CD4-positive, alpha-beta memory T cell (primary cell): Measurements from ENCODE around the gene SKIL. TPM values are rescaled to one million over a fixed set of nuclear protein-coding genes. Genes with fewer than 3 reads are reported as not detected.
A peak's percentile ranks its signal among the peaks of the same experiment; 100 is the strongest.

Experiments used
- CTCF ChIA-PET: fragments of 350-600 bp; sonication (Branson Sonifier 250); formaldehyde crosslinking; loops from one replicate; lab custom pipeline; 2021; ENCODE audit warnings: inconsistent platforms; ENCODE audit not compliant: partially characterized antibody; lab: Charles Lee
- POLR2A ChIA-PET: fragments of 350-600 bp; sonication (Branson Sonifier 250); formaldehyde crosslinking; loops from one replicate; lab custom pipeline; 2021; ENCODE audit not compliant: partially characterized antibody; lab: Charles Lee
- DNase-seq, 5 donors: peaks; one replicate each; pipeline versions ENCODE4 v3.0.0 to v3.0.0-alpha.2; 2020 to 2022; ENCODE audit warnings: mixed read lengths in 1 of 5
- H3K27ac ChIP-seq: one replicate; pipeline ENCODE4 v1.7.0; 2013; ENCODE audit warnings: low read depth, low read length
- H3K27me3 ChIP-seq: 2 replicates; pipeline ENCODE4 v1.7.0; 2013; ENCODE audit warnings: mild to moderate bottlenecking, low read length, moderate library complexity; ENCODE audit not compliant: insufficient read depth
- H3K36me3 ChIP-seq: 2 replicates; pipeline ENCODE4 v1.7.0; 2013; ENCODE audit warnings: mild to moderate bottlenecking, low read length, moderate library complexity; ENCODE audit not compliant: insufficient read depth
- H3K4me1 ChIP-seq: 2 replicates; pipeline ENCODE4 v1.7.0; 2013; ENCODE audit warnings: mild to moderate bottlenecking, low read length, moderate library complexity; ENCODE audit not compliant: insufficient read depth
- H3K4me3 ChIP-seq, 2 donors: one replicate each; pipeline ENCODE4 v1.7.0; 2013; ENCODE audit warnings: low read length in 2 of 2, mild to moderate bottlenecking in 1 of 2
- H3K9me3 ChIP-seq, 2 donors: one replicate each; pipeline ENCODE4 v1.7.0; 2013; ENCODE audit warnings: low read length in 2 of 2, control low read depth in 1 of 2; ENCODE audit not compliant: control insufficient read depth in 1 of 2
- H3K27ac Mint-ChIP-seq, 7 donors: one replicate each; pipeline ENCODE4 v1.8.0; 2020 to 2021; ENCODE audit warnings: mixed read lengths in 7 of 7, mild to moderate bottlenecking in 6 of 7, inconsistent platforms in 3 of 7, moderate library complexity in 3 of 7
- H3K27me3 Mint-ChIP-seq, 2 donors: one replicate each; pipeline ENCODE4 v1.8.0; 2020 to 2021; ENCODE audit warnings: mixed read lengths in 2 of 2
- H3K36me3 Mint-ChIP-seq, 2 donors: one replicate each; pipeline ENCODE4 v1.8.0; 2020 to 2021; ENCODE audit warnings: mixed read lengths in 2 of 2, inconsistent platforms in 1 of 2, mild to moderate bottlenecking in 1 of 2
- H3K4me1 Mint-ChIP-seq, 4 donors: one replicate each; pipeline ENCODE4 v1.8.0; 2020 to 2021; ENCODE audit warnings: mixed read lengths in 4 of 4, mild to moderate bottlenecking in 1 of 4
- H3K4me3 Mint-ChIP-seq, 8 donors: one replicate each; pipeline ENCODE4 v1.8.0; 2020 to 2021; ENCODE audit warnings: mixed read lengths in 8 of 8, mild to moderate bottlenecking in 7 of 8, moderate library complexity in 6 of 8, inconsistent platforms in 3 of 8
- H3K9me3 Mint-ChIP-seq, 8 donors: one replicate each; pipeline ENCODE4 v1.8.0; 2020 to 2021; ENCODE audit warnings: mixed read lengths in 8 of 8, mild to moderate bottlenecking in 5 of 8, inconsistent platforms in 3 of 8, moderate library complexity in 1 of 8
- intact Hi-C: fragments of 100-400 bp; cut with micrococcal nuclease; formaldehyde crosslinking; loops from one replicate; pipeline ENCODE4 v1.15.1; 2023
- polyA plus RNA-seq, 2 donors: library from polyadenylated mRNA; unstranded; fragments of 300-500 nt; fragmentation: Illumina TruSeq; gene quantifications; one replicate each; pipeline ENCODE4 v1.2.3, GENCODE V29; 2021
- total RNA-seq, 2 experiments: library from RNA; stranded (reverse); gene quantifications; one replicate each; pipeline ENCODE4 v1.2.3, GENCODE V29; 2021

The SKIL gene
- total and polyA plus RNA-seq, 4 experiments from 2014 or later = 2.5 to 60.4 (median 31.8) TPM

DNA sequence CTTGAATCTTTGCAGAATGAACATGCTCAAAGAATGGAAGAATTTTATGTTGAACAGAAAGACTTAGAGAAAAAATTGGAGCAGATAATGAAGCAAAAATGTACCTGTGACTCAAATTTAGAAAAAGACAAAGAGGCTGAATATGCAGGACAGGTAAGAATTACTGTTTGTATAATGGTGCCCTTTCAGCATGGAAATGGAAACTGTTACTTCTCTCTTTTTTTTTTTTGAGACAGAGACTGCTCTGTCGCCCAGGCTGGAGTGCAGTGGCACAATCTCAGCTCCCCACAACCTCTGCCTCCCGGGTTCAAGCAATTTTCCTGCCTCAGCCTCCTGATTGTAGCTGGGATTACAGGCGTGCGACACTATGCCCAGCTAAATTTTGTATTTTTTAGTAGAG lies 33.6 kb downstream of the SKIL start:
- H3K27me3 Mint-ChIP-seq = no peaks in the 10 kb centered on the region
- no peaks in the 10 kb centered on the region for H3K9me3 ChIP-seq
- no peak overlapping the region for H3K4me3 ChIP-seq
- DNase-seq = no peak
- H3K4me1 Mint-ChIP-seq = peaks cover 0 to 3% (median 0%) of the 10 kb centered on the region in 4 donors
- CTCF ChIA-PET = interaction anchor here (0.5 to 2.8 kb wide), 4 partner anchors 20 to 421 kb away, joined by 3 to 10 read pairs (median 4); no protein-coding TSS in a partner anchor
- intact Hi-C loops = no loop called here
- no peaks in the 10 kb centered on the region for H3K27me3 ChIP-seq
- H3K4me3 Mint-ChIP-seq = no peak overlapping the region
- no peaks in the 10 kb centered on the region for H3K4me1 ChIP-seq
- no peak overlapping the region for H3K27ac ChIP-seq
- POLR2A ChIA-PET = no interaction called here
- no peaks in the 10 kb centered on the region for H3K36me3 ChIP-seq
- H3K36me3 Mint-ChIP-seq = peaks cover 27 to 34% of the 10 kb centered on the region in 2 donors
- H3K9me3 Mint-ChIP-seq = peaks cover 0 to 4% (median 0%) of the 10 kb centered on the region in 8 donors
- H3K27ac Mint-ChIP-seq = no peak overlapping the region

GRCh38 chr3:170397685-170398084 lies 40.2 kb downstream of the SKIL start:
- H3K27me3 Mint-ChIP-seq = no peaks in the 10 kb centered on the region
- no peak overlapping the region for H3K4me3 Mint-ChIP-seq
- no peaks in the 10 kb centered on the region for H3K9me3 ChIP-seq
- CTCF ChIA-PET = interaction anchor here (0.5 to 2.6 kb wide), 3 partner anchors 9 to 16 kb away, joined by 3 to 13 read pairs (median 3); no protein-coding TSS in a partner anchor
- no peak overlapping the region for H3K4me3 ChIP-seq
- no peaks in the 10 kb centered on the region for H3K4me1 ChIP-seq
- no peak overlapping the region for H3K27ac Mint-ChIP-seq
- no peaks in the 10 kb centered on the region for H3K27me3 ChIP-seq
- H3K4me1 Mint-ChIP-seq = no peaks in the 10 kb centered on the region
- no peak overlapping the region for H3K27ac ChIP-seq
- DNase-seq = no peak
- peaks cover 0 to 3% (median 0%) of the 10 kb centered on the region in 8 donors for H3K9me3 Mint-ChIP-seq
- H3K36me3 ChIP-seq = no peaks in the 10 kb centered on the region
- POLR2A ChIA-PET = interaction anchor here (0.9 kb wide), 1 partner anchor 73 kb away, joined by 3 read pairs; no protein-coding TSS in a partner anchor
- intact Hi-C loops = no loop called here
- H3K36me3 Mint-ChIP-seq = peaks cover 5 to 9% of the 10 kb centered on the region in 2 donors

- Histone ChIP-seq H3K4me3 (no peak overlapping the region), H3K36me3 (no peaks in the 10 kb centered on the region), H3K9me3 (no peaks in the 10 kb centered on the region), H3K27ac (no peak overlapping the region), H3K27me3 (no peaks in the 10 kb centered on the region), H3K4me1 (no peaks in the 10 kb centered on the region)
- H3K27me3 Mint-ChIP-seq = no peaks in the 10 kb centered on the region
- H3K9me3 Mint-ChIP-seq = peaks cover 0 to 5% (median 0%) of the 10 kb centered on the region in 8 donors
- no peaks in the 10 kb centered on the region for H3K4me1 Mint-ChIP-seq
- ChIA-PET POLR2A (no interaction called here), CTCF (interaction anchor here (1.0 kb wide), 1 partner anchor 9 kb away, joined by 3 read pairs; no protein-coding TSS in a partner anchor)
- no peak overlapping the region for H3K27ac Mint-ChIP-seq
- no peak overlapping the region for H3K4me3 Mint-ChIP-seq
- no peak for DNase-seq
- no peaks in the 10 kb centered on the region for H3K36me3 Mint-ChIP-seq
- intact Hi-C loops = no loop called here
Observed at GRCh38 chr3:170405101-170405500, 47.6 kb downstream of the SKIL start.

GRCh38 chr3:170410428-170411029 lies 53.0 kb downstream of the SKIL start:
- POLR2A ChIA-PET = interaction anchor here (1.1 to 1.4 kb wide), 2 partner anchors 53 to 229 kb away, joined by 3 to 4 read pairs; partner anchors contain the start of gene SKIL
- H3K4me3 ChIP-seq = no peak overlapping the region

GRCh38 chr3:170413291-170413690 lies 55.8 kb downstream of the SKIL start:
- POLR2A ChIA-PET = no interaction called here
- no peak overlapping the region for H3K4me3 Mint-ChIP-seq
- Histone ChIP-seq H3K4me3 (no peak overlapping the region), H3K9me3 (no peaks in the 10 kb centered on the region), H3K4me1 (peaks cover 1% of the 10 kb centered on the region), H3K27me3 (no peaks in the 10 kb centered on the region), H3K27ac (no peak overlapping the region), H3K36me3 (no peaks in the 10 kb centered on the region)
- peaks cover 2 to 4% (median 3%) of the 10 kb centered on the region in 4 donors for H3K4me1 Mint-ChIP-seq
- H3K27me3 Mint-ChIP-seq = peaks cover 16 to 17% of the 10 kb centered on the region in 2 donors
- DNase-seq = no peak
- no peaks in the 10 kb centered on the region for H3K36me3 Mint-ChIP-seq
- CTCF ChIA-PET = interaction anchor here (0.8 to 7.6 kb wide), 20 partner anchors 8 to 1359 kb away, joined by 3 to 97 read pairs (median 5); no protein-coding TSS in a partner anchor
- H3K27ac Mint-ChIP-seq = no peak overlapping the region
- intact Hi-C loops = loop anchor here (5.0 kb wide), 2 partner anchors 56 to 1359 kb away; partner anchors contain the start of gene SKIL
- no peaks in the 10 kb centered on the region for H3K9me3 Mint-ChIP-seq

More at GRCh38 chr3:170410428-170411029, 53.0 kb downstream of the SKIL start:
- Mint-ChIP-seq H3K9me3 (peaks cover 0 to 2% (median 0%) of the 10 kb centered on the region in 8 donors), H3K4me3 (no peak overlapping the region), H3K4me1 (peaks cover 0 to 2% (median 0%) of the 10 kb centered on the region in 4 donors), H3K36me3 (no peaks in the 10 kb centered on the region), H3K27me3 (peaks cover 0 to 4% of the 10 kb centered on the region in 2 donors), H3K27ac (no peak overlapping the region)
- Histone ChIP-seq H3K4me1 (no peaks in the 10 kb centered on the region), H3K27me3 (no peaks in the 10 kb centered on the region), H3K9me3 (no peaks in the 10 kb centered on the region), H3K36me3 (no peaks in the 10 kb centered on the region), H3K27ac (no peak overlapping the region)
- no peak for DNase-seq
- CTCF ChIA-PET = interaction anchor here (0.5 to 7.6 kb wide), 12 partner anchors 16 to 1362 kb away, joined by 3 to 97 read pairs (median 4); no protein-coding TSS in a partner anchor
- intact Hi-C loops = loop anchor here (1.0 to 5.0 kb wide), 3 partner anchors 53 to 1362 kb away; partner anchors contain the start of gene SKIL

GRCh38 chr3:170414202-170414663 lies 56.7 kb downstream of the SKIL start:
- H3K4me3 Mint-ChIP-seq = no peak overlapping the region
- no peak overlapping the region for H3K4me3 ChIP-seq
- H3K27ac Mint-ChIP-seq = no peak overlapping the region
- intact Hi-C loops = loop anchor here (1.0 to 5.0 kb wide), 6 partner anchors 57 to 1358 kb away; partner anchors contain the start of gene SKIL
- ChIA-PET CTCF (interaction anchor here (0.5 to 7.6 kb wide), 35 partner anchors 9 to 1358 kb away, joined by 3 to 97 read pairs (median 4); partner anchors contain the start of genes EIF5A2 and RPL22L1), POLR2A (interaction anchor here (1.0 kb wide), 1 partner anchor 57 kb away, joined by 4 read pairs; the partner anchor contains the start of gene SKIL)
- DNase-seq = peak; percentile 39 to 46 (median 43)
- H3K4me1 ChIP-seq = peaks cover 11% of the 10 kb centered on the region
- H3K9me3 Mint-ChIP-seq = no peaks in the 10 kb centered on the region
- H3K36me3 ChIP-seq = no peaks in the 10 kb centered on the region
- peaks cover 4 to 5% (median 5%) of the 10 kb centered on the region in 4 donors for H3K4me1 Mint-ChIP-seq
- H3K36me3 Mint-ChIP-seq = no peaks in the 10 kb centered on the region
- H3K27ac ChIP-seq = no peak overlapping the region
- peaks cover 4% of the 10 kb centered on the region for H3K27me3 ChIP-seq
- peaks cover 18 to 22% of the 10 kb centered on the region in 2 donors for H3K27me3 Mint-ChIP-seq
- no peaks in the 10 kb centered on the region for H3K9me3 ChIP-seq

DNA sequence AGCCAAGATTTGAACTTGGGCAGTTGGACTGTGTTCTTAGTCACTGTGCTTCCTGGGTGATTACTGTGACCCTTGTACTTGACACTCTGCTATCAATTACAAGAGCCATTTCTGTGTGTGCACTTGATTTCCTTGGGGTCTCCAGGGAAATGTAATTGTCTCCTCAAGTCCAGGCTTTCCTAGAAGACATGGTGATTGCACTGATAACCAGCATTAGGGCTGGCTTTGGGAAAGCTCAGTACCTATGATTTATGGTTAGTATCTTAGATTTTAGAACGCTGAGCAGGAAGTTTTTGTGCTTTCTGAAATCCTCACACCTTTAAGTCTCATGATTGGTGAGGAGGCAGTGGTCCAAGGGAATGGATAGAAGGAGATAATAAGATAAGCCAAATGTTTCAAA lies 59.6 kb downstream of the SKIL start:
- Histone ChIP-seq H3K9me3 (no peaks in the 10 kb centered on the region), H3K27me3 (peaks cover 9% of the 10 kb centered on the region), H3K36me3 (no peaks in the 10 kb centered on the region), H3K27ac (no peak overlapping the region), H3K4me3 (no peak overlapping the region), H3K4me1 (peaks cover 22% of the 10 kb centered on the region)
- Mint-ChIP-seq H3K27me3 (peaks cover 30 to 34% of the 10 kb centered on the region in 2 donors), H3K9me3 (no peaks in the 10 kb centered on the region), H3K27ac (no peak overlapping the region), H3K4me1 (peaks cover 8 to 13% (median 11%) of the 10 kb centered on the region in 4 donors), H3K36me3 (no peaks in the 10 kb centered on the region), H3K4me3 (peak overlapping the region in 2 of 8 donors; percentile 27 to 43)
- intact Hi-C loops = no loop called here
- no peak for DNase-seq
- CTCF ChIA-PET = interaction anchor here (0.8 to 7.6 kb wide), 3 partner anchors 22 to 394 kb away, joined by 3 to 97 read pairs (median 3); no protein-coding TSS in a partner anchor
- POLR2A ChIA-PET = interaction anchor here (1.1 kb wide), 1 partner anchor 9 kb away, joined by 4 read pairs; no protein-coding TSS in a partner anchor
